AG08396 (cell line): Measurements from ENCODE around the gene GUK1.
A peak's percentile ranks its signal among the peaks of the same experiment; 100 is the strongest.
"Not testable (repeated sequence)": the region's sequence is repeated elsewhere in the genome, so short reads cannot be mapped to it uniquely, and the experiment has no call there.

ENCODE experiments used
- DNase-seq: peaks from one replicate; pipeline ENCODE4 v3.0.0; 2012; ENCODE audit warnings: low spot score, mixed read lengths

GUK1 gene

GRCh38 chr1:228104526-228105269, 35.4 kb upstream of the GUK1 start:
- DNase-seq, result no peak

GRCh38 chr1:228105270-228105995, 34.6 kb upstream of the GUK1 start:
- DNase-seq, result no peak

GRCh38 chr1:228105996-228106799, 33.9 kb upstream of the GUK1 start:
- no peak for DNase-seq

GRCh38 chr1:228106800-228107054, 33.4 kb upstream of the GUK1 start:
- no peak for DNase-seq

GRCh38 chr1:228107636-228108035, 32.4 kb upstream of the GUK1 start:
- DNase-seq, result no peak

GRCh38 chr1:228108055-228108690, 31.9 kb upstream of the GUK1 start:
- no peak for DNase-seq

- no peak for DNase-seq
Measured at GRCh38 chr1:228108742-228109072, 31.4 kb upstream of the GUK1 start.

GRCh38 chr1:228109073-228109961, 30.8 kb upstream of the GUK1 start, which contains the start of gene MRPL55:
Gene MRPL55, minus strand, starts transcription at chr1:228109299. Its CDS starts 1,039 bp downstream, at chr1:228108260.
- DNase-seq, result peak; percentile 97

GRCh38 chr1:228109962-228110488, 30.1 kb upstream of the GUK1 start:
- peak; percentile 47 for DNase-seq

- DNase-seq, result no peak
Measured at GRCh38 chr1:228110556-228110955, 29.5 kb upstream of the GUK1 start.

GRCh38 chr1:228111315-228111714, 28.8 kb upstream of the GUK1 start:
- DNase-seq, result not testable (repeated sequence)

- DNase-seq, result no peak
Measured at GRCh38 chr1:228112167-228112566, 27.9 kb upstream of the GUK1 start.

- DNase-seq, result no peak
Measured at GRCh38 chr1:228112617-228113016, 27.5 kb upstream of the GUK1 start.

GRCh38 chr1:228114827-228115226, 25.3 kb upstream of the GUK1 start:
- no peak for DNase-seq

- no peak for DNase-seq
Measured at GRCh38 chr1:228117335-228117734, 22.7 kb upstream of the GUK1 start.

- no peak for DNase-seq
Measured at GRCh38 chr1:228118040-228118439, 22.0 kb upstream of the GUK1 start.

GRCh38 chr1:228120351-228120750, 19.7 kb upstream of the GUK1 start:
- DNase-seq, result no peak

GRCh38 chr1:228120857-228121489, 19.1 kb upstream of the GUK1 start:
- no peak for DNase-seq

GRCh38 chr1:228122921-228123441, 17.1 kb upstream of the GUK1 start:
- DNase-seq, result no peak

- DNase-seq, result no peak
Measured at GRCh38 chr1:228123505-228123904, 16.6 kb upstream of the GUK1 start.

GRCh38 chr1:228125185-228125584, 14.9 kb upstream of the GUK1 start:
- no peak for DNase-seq
